Activated CD4-positive, alpha-beta T cell treated with anti-CD3 and anti-CD28 coated beads, Interleukin-2, Interleukin-4, amounts not matched to agents 100 ng/mL and 50 ng/mL, durations not matched to agents 16 hours and 8 hours (primary cell): Measurements from ENCODE around the gene DAB2.

Experiments used
- DNase-seq: peaks from one replicate; pipeline ENCODE4 v3.0.0-alpha.2; 2020; ENCODE audit warnings: low spot score

Gene DAB2

GRCh38 chr5:39424736-39425637 is at the start of gene DAB2:
Gene DAB2, minus strand, starts transcription at chr5:39424980. Its CDS starts 30,660 bp downstream, at chr5:39394320.
- DNase-seq, result peak; percentile 22

GRCh38 chr5:39473156-39473775 is 48.5 kb upstream of the DAB2 start:
- no peak for DNase-seq

- DNase-seq, result no peak
Measured at GRCh38 chr5:39471836-39472508, 47.2 kb upstream of the DAB2 start.

GRCh38 chr5:39470811-39471210 is 46.0 kb upstream of the DAB2 start:
- DNase-seq, result no peak

- no peak for DNase-seq
Measured at GRCh38 chr5:39469777-39470415, 45.1 kb upstream of the DAB2 start.

GRCh38 chr5:39469176-39469575 is 44.4 kb upstream of the DAB2 start:
- no peak for DNase-seq

- DNase-seq, result no peak
Measured at GRCh38 chr5:39466846-39467245, 42.1 kb upstream of the DAB2 start.

GRCh38 chr5:39465843-39466242 is 41.1 kb upstream of the DAB2 start:
- no peak for DNase-seq

- DNase-seq, result no peak
Measured at GRCh38 chr5:39465097-39465496, 40.3 kb upstream of the DAB2 start.

GRCh38 chr5:39464088-39464487 is 39.3 kb upstream of the DAB2 start:
- DNase-seq, result no peak

GRCh38 chr5:39462211-39462610 is 37.4 kb upstream of the DAB2 start:
- DNase-seq, result no peak

- no peak for DNase-seq
Measured at GRCh38 chr5:39461007-39461682, 36.4 kb upstream of the DAB2 start.

GRCh38 chr5:39459907-39460306 is 35.1 kb upstream of the DAB2 start:
- DNase-seq, result no peak

- no peak for DNase-seq
Measured at GRCh38 chr5:39459071-39459470, 34.3 kb upstream of the DAB2 start.

- DNase-seq, result no peak
Measured at GRCh38 chr5:39455645-39456044, 30.9 kb upstream of the DAB2 start.

- DNase-seq, result no peak
Measured at GRCh38 chr5:39453606-39454005, 28.8 kb upstream of the DAB2 start.

- DNase-seq, result no peak
Measured at GRCh38 chr5:39452846-39453245, 28.1 kb upstream of the DAB2 start.

- no peak for DNase-seq
Measured at GRCh38 chr5:39451276-39451941, 26.6 kb upstream of the DAB2 start.

- DNase-seq, result no peak
Measured at GRCh38 chr5:39450487-39450886, 25.7 kb upstream of the DAB2 start.

- DNase-seq, result no peak
Measured at GRCh38 chr5:39449591-39449990, 24.8 kb upstream of the DAB2 start.

- no peak for DNase-seq
Measured at GRCh38 chr5:39448506-39449128, 23.8 kb upstream of the DAB2 start.
